Neutrophil (primary cell): ENCODE results near the gene LRP3.
A peak's percentile ranks its signal among the peaks of the same experiment; 100 is the strongest.

Source experiments
- H3K27ac ChIP-seq: fragments of 200-600 bp; sonication (generic); 2 replicates; pipeline ENCODE4 v1.5.1; 2016; ENCODE audit warnings: mild to moderate bottlenecking, moderate library complexity
- H3K27me3 ChIP-seq: fragments of 200-600 bp; sonication (generic); 2 replicates; pipeline ENCODE4 v1.6.0; 2016; ENCODE audit warnings: mild to moderate bottlenecking
- H3K36me3 ChIP-seq: fragments of 200-600 bp; sonication (generic); 2 replicates; pipeline ENCODE4 v1.5.1; 2017
- H3K4me1 ChIP-seq, 2 experiments: fragments of 200-600 bp in 1 of 2; sonication (generic) in 1 of 2; 1 replicate in 1 of 2; 2 replicates in 1 of 2; pipeline versions ENCODE4 v1.5.1 to v1.6.1; 2013 to 2016; ENCODE audit warnings: low read depth in 1 of 2, low read length in 1 of 2, mild to moderate bottlenecking in 1 of 2, moderate library complexity in 1 of 2; ENCODE audit not compliant: control insufficient read depth in 1 of 2, insufficient read depth in 1 of 2
- H3K4me3 ChIP-seq, 2 experiments: fragments of 200-600 bp in 1 of 2; sonication (generic) in 1 of 2; 1 replicate in 1 of 2; 2 replicates in 1 of 2; pipeline ENCODE4 v1.5.1; 2013 to 2016; ENCODE audit warnings: low read depth in 1 of 2, low read length in 1 of 2, mild to moderate bottlenecking in 1 of 2, moderate library complexity in 1 of 2
- H3K9me3 ChIP-seq: fragments of 200-600 bp; sonication (generic); 2 replicates; pipeline ENCODE4 v1.5.1; 2016
- CTCF ChIP-seq: fragments of 200-600 bp; sonication (generic); IDR thresholded peaks from 2 replicates; pipeline ENCODE4 v1.5.1; 2016; ENCODE audit warnings: antibody characterized with exemption

Gene LRP3

GRCh38 chr19:33234092-33234491 is 40.0 kb downstream of the LRP3 start:
- Histone ChIP-seq H3K9me3 (no peaks in the 10 kb centered on the region), H3K27me3 (no peaks in the 10 kb centered on the region), H3K4me3 (no peak overlapping the region), H3K4me1 (peaks cover 25 to 37% of the 10 kb centered on the region in 2 experiments), H3K27ac (no peak overlapping the region), H3K36me3 (no peaks in the 10 kb centered on the region)
- no peak for TF ChIP-seq CTCF

GRCh38 chr19:33234736-33235135 is 40.6 kb downstream of the LRP3 start:
- peaks cover 25 to 37% of the 10 kb centered on the region in 2 experiments for H3K4me1 ChIP-seq
- no peak for TF ChIP-seq CTCF

GRCh38 chr19:33235269-33235995 is 41.3 kb downstream of the LRP3 start:
- TF ChIP-seq CTCF, result peak; percentile 91
- Histone ChIP-seq H3K27me3 (no peaks in the 10 kb centered on the region), H3K9me3 (no peaks in the 10 kb centered on the region), H3K4me3 (no peak overlapping the region), H3K4me1 (peaks cover 25 to 37% of the 10 kb centered on the region in 2 experiments), H3K27ac (no peak overlapping the region), H3K36me3 (no peaks in the 10 kb centered on the region)

More at GRCh38 chr19:33234736-33235135, 40.6 kb downstream of the LRP3 start:
- Histone ChIP-seq H3K27me3 (no peaks in the 10 kb centered on the region), H3K4me3 (no peak overlapping the region), H3K9me3 (no peaks in the 10 kb centered on the region), H3K36me3 (no peaks in the 10 kb centered on the region), H3K27ac (no peak overlapping the region)

- no peaks in the 10 kb centered on the region for H3K36me3 ChIP-seq
- H3K4me3 ChIP-seq, result no peak overlapping the region
- H3K27ac ChIP-seq, result no peak overlapping the region
- peaks cover 20 to 31% of the 10 kb centered on the region in 2 experiments for H3K4me1 ChIP-seq
- TF ChIP-seq CTCF, result no peak
- H3K27me3 ChIP-seq, result no peaks in the 10 kb centered on the region
- no peaks in the 10 kb centered on the region for H3K9me3 ChIP-seq
Measured at GRCh38 chr19:33235996-33236350, 41.8 kb downstream of the LRP3 start.

GRCh38 chr19:33236696-33237390 is 42.7 kb downstream of the LRP3 start:
- Histone ChIP-seq H3K36me3 (no peaks in the 10 kb centered on the region), H3K27me3 (no peaks in the 10 kb centered on the region), H3K9me3 (no peaks in the 10 kb centered on the region), H3K27ac (no peak overlapping the region), H3K4me3 (no peak overlapping the region), H3K4me1 (peaks cover 11 to 27% of the 10 kb centered on the region in 2 experiments)
- TF ChIP-seq CTCF, result no peak
